GM19397 (cell line): ENCODE results near the gene EFCAB7.
"Not testable (repeated sequence)": the region's sequence is repeated elsewhere in the genome, so short reads cannot be mapped to it uniquely, and the experiment has no call there.

Experiments
- ATAC-seq: cut with Tn5 transposase; IDR thresholded peaks from one replicate; pipeline ENCODE4 v1.9.1; 2021; ENCODE audit warnings: mild to moderate bottlenecking, moderate library complexity; ENCODE audit not compliant: unreplicated experiment

Gene EFCAB7

GRCh38 chr1:63547621-63548294 is 24.4 kb downstream of the EFCAB7 start:
- ATAC-seq: no peak

DNA sequence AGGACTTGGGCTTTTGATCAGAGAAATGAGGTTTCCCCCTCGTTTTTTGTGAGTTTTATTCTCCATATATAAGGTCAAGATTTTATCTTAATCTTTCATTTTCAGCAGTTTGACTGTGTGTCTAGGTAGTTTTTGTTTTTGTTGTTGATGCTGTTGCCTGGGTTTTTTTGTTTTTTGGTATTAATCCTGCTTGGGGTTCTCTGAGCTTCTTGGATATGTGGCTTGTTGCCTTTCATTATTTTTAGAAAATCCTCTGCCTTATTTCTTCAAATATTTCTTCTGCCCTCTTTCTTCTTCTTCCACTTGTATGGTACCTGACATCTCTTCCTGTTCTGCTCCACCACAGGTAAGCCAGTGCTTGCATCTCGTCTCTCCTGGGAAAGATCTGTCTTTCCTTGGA is 25.0 kb downstream of the EFCAB7 start:
- no peak for ATAC-seq

DNA sequence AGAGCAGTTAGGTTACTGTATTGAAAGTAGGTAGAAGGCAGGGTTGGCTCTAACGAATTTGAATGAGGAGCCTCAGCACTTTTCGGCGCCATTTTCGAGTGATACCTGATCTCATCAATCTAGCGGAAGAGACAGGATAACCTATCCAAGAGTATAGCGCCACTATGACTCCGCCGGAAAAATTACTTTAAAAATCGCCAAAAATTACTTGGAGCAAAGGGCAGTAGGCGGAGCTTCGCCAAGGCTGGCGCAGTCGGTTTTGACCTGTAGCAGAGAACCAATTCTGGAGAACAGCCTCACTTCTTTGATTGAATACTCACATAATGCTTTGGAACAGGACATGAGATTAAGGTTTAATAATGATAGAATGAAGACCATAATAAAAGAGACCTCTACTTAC is 25.6 kb downstream of the EFCAB7 start:
- ATAC-seq: no peak

DNA sequence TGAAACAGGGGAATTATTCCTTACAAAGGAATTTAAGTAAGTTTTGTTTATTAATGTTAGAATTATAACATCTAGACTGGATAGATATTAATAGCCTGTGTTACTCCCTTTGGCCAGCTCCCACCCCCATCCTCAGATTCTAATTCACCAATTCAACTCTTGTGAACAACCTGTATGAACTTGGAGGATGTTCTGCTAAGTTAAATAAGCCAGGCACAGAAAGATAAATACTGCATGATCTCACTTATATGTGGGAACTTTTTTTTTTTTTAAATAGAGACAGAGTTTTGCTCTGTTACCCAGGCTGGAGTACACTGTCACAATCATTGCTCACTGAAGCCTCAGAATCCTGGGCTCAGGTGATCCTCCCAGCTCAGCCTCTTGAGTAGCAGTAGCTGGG is 32.2 kb downstream of the EFCAB7 start:
- no peak for ATAC-seq

DNA sequence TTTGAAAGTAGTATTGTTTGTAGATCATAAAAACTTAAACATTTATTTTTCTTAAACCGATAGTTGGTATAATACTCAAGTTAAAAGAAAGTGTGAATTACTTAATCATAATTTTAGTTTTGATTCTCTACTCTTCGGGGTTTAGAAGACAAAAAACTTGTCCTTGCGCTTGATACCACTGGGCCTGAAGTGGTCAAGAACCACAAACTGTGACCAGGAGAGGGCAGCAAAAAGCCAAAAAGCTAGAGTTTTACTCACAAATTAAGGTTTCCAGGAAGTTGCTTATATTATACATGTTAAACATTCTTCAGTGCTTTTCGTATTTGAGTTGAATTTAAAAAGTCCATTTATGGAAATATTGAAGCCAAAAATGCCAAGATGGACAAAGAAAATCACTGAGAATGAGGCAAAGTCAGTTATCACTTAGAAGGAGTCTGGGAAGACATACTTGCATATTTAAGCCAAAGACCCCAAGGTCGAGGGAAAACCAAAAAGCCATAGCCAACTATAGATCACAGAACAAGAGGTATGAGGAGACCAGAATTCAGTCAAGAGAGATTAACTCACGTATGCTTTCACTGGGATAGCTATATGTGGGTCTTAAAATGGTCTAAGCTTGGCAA is 34.2 kb downstream of the EFCAB7 start:
- ATAC-seq: no peak

DNA sequence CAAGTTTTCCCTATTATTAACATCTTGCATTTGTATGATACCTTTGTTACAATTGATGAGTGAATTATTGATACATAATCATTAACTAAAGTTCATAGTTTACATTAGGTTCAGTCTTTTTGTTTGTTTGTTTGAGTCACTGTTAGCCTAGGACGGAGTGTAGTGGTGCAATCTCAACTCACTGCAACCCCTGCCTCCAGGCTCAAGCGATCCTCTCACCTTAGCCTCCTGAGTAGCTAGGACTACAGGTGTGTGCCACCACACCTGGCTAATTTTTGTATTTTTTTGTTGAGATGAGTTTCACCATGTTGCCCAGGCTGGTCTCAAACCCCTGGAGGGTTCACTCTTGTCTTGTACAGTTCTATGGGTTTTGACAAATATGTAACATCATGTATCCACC is 36.0 kb downstream of the EFCAB7 start:
- no peak for ATAC-seq

DNA sequence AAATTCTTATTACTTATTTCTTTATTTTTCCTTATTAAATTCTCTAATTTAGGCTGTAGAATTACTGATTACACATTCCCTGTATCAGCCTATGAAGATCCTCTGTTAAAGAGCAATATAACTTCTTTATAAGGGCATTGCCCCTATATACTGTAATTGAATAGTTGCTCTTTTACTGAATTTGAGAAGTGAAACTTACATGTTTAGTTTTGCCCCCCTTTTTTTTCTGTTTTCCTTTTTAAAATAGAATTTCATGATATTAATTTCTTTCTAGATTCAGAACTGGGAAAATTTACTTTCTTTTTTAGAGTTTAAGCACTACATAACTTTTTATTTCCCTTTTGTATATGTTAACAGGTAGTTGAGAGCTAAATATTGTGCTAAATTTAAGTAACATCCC is 40.4 kb downstream of the EFCAB7 start:
- ATAC-seq: no peak

GRCh38 chr1:63569068-63569467 is 45.7 kb downstream of the EFCAB7 start:
- no peak for ATAC-seq

GRCh38 chr1:63569640-63570316 is 46.5 kb downstream of the EFCAB7 start:
- ATAC-seq: no peak

- not testable (repeated sequence) for ATAC-seq
Observed at GRCh38 chr1:63572686-63573085, 49.4 kb downstream of the EFCAB7 start.

DNA sequence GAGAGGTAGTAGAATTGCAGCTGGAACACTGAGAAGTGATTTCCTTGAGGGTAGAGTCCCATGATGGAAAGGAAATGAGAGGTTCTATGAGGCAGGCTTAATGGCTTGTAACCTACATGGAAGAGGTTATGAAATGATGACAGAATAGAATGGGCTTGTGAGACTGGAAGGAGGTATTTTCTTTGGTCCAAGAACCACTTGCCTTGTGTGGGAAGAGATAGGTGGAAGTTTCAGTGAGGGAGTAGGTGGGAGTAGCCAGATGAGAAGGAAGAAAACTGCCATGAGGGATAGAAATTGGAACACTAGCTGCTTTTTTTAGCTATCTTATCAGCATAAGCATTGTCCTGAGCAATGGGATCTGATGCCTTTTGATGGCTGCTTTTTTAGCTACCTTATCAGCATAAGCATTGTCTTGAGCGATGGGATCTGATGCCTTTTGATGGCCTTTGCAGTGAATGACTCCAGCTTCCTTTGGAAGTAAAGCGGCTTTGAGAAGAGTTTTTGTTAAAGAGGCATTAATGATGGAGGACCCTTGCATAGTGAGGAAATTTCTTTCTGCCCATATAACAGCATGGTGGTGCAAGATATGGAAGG is 51.0 kb downstream of the EFCAB7 start:
- ATAC-seq: not testable (repeated sequence)

GRCh38 chr1:63575340-63575826 is 52.1 kb downstream of the EFCAB7 start:
- no peak for ATAC-seq

DNA sequence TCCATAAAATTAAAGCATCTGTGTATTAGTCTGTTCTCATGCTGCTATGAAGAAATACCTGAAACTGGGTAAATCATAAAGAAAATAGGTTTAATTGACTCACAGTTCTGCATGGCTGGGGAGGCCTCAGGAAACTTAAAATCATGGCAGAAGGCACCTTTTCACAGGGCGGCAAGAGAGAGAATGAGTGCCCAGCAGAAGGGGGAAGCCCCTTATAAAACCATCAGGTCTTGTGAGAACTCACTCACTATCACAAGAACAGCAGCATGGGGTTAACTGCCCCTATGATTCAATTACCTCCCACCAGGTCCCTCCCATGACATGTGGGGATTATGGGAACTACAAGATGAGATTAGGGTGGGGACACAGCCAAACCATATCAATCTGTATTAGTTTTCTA is 63.0 kb downstream of the EFCAB7 start:
- ATAC-seq: not testable (repeated sequence)

GRCh38 chr1:63590166-63590560 is 66.8 kb downstream of the EFCAB7 start:
- ATAC-seq: no peak

GRCh38 chr1:63592536-63593302 is 69.4 kb downstream of the EFCAB7 start:
- no peak for ATAC-seq

DNA sequence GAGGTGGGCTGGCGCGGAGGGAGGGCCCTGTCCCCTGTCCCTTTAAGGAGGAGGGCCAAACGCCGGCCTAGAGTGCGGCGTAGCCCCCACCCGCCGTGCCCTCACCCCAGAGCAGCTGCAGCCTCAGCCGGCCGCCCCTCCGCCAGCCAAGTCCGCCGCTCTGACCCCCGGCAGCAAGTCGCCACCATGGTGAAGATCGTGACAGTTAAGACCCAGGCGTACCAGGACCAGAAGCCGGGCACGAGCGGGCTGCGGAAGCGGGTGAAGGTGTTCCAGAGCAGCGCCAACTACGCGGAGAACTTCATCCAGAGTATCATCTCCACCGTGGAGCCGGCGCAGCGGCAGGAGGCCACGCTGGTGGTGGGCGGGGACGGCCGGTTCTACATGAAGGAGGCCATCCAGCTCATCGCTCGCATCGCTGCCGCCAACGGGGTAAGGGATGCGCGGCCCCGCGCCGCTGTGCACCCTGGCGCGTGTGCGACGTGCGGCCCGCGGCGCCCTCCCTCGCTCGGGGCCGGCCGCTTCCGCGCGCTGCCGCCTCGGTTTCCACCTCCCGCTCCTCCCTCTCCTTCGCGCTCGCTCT is 70.1 kb downstream of the EFCAB7 start, which contains the start of gene PGM1:
Gene PGM1 (plus strand): TSS at position 109 of the 583 bp plus-strand sequence. CDS start 78 bp downstream, at position 187.
- ATAC-seq: peak; percentile 86

GRCh38 chr1:63593886-63594605 is 70.7 kb downstream of the EFCAB7 start:
- peak; percentile 48 for ATAC-seq

GRCh38 chr1:63595435-63595834 is 72.1 kb downstream of the EFCAB7 start:
- no peak for ATAC-seq

DNA sequence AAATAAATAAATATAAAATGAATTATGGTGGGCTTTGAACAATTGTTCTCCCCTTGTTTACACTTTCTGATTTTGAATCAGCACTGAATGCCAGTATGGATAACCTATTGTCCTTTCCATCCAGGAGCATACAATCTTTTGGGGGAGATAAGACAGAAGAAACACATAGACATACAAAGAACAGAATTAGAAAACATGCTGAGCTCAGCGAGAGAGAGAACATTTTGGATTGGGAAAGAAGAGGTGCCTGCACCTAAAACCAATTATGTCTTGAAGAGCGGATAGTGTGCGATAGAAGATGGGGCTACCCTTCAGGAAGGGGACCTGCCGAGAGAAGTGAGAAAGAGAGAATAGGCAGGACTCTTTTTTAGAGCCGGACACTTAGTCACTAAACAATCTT is 76.5 kb downstream of the EFCAB7 start:
- ATAC-seq: no peak

GRCh38 chr1:63600248-63600647 is 76.9 kb downstream of the EFCAB7 start:
- no peak for ATAC-seq
